HEK293 (cell line): ENCODE results near the gene IQCH.

Source experiments
- ZNF175 ChIP-seq: fragments of 450-650 bp; formaldehyde crosslinking; IDR thresholded peaks from 2 replicates; pipeline ENCODE4 v1.5.1; 2016; ENCODE audit warnings: missing biosample characterization, missing genetic modification characterization
- ZNF510 ChIP-seq: fragments of 450-650 bp; formaldehyde crosslinking; IDR thresholded peaks from 2 replicates; pipeline ENCODE4 v1.5.1; 2018; ENCODE audit warnings: mild to moderate bottlenecking, missing genetic modification characterization, missing biosample characterization; ENCODE audit not compliant: insufficient replicate concordance
- TF ChIP-seq, protein P1 (sequence below): fragments of 450-650 bp; formaldehyde crosslinking; IDR thresholded peaks from 2 replicates; pipeline ENCODE4 v1.5.1; 2016; ENCODE audit warnings: missing biosample characterization, missing genetic modification characterization
- TF ChIP-seq, protein P2 (sequence below): fragments of 450-650 bp; formaldehyde crosslinking; IDR thresholded peaks from 2 replicates; pipeline ENCODE4 v1.5.1; 2016; ENCODE audit warnings: missing biosample characterization, missing genetic modification characterization

DNA sequence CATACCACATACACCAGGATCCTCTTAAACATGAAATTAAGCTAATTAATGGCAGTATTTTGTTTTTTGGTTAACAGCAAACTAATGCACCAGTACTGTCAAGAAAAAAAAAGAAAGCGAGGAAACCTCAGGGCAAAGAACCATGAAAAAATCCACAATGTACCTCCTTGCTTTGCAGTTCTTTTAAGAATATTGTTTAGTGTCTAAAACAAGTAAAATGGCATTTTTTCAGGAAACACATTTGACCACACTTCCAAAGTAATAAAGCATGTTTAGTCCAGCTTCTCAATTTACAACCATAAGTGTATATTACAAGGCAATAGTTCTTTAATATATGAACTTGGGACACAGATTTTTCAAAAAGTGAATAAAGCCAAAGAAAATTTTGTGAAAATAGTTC is 26.7 kb upstream of the IQCH start:
- TF ChIP-seq, protein P1, sequence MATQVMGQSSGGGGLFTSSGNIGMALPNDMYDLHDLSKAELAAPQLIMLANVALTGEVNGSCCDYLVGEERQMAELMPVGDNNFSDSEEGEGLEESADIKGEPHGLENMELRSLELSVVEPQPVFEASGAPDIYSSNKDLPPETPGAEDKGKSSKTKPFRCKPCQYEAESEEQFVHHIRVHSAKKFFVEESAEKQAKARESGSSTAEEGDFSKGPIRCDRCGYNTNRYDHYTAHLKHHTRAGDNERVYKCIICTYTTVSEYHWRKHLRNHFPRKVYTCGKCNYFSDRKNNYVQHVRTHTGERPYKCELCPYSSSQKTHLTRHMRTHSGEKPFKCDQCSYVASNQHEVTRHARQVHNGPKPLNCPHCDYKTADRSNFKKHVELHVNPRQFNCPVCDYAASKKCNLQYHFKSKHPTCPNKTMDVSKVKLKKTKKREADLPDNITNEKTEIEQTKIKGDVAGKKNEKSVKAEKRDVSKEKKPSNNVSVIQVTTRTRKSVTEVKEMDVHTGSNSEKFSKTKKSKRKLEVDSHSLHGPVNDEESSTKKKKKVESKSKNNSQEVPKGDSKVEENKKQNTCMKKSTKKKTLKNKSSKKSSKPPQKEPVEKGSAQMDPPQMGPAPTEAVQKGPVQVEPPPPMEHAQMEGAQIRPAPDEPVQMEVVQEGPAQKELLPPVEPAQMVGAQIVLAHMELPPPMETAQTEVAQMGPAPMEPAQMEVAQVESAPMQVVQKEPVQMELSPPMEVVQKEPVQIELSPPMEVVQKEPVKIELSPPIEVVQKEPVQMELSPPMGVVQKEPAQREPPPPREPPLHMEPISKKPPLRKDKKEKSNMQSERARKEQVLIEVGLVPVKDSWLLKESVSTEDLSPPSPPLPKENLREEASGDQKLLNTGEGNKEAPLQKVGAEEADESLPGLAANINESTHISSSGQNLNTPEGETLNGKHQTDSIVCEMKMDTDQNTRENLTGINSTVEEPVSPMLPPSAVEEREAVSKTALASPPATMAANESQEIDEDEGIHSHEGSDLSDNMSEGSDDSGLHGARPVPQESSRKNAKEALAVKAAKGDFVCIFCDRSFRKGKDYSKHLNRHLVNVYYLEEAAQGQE (tag by site-specific recombination) = no peak
- TF ChIP-seq ZNF175 (no peak), ZNF510 (tag by site-specific recombination) (no peak)
- TF ChIP-seq, protein P2, sequence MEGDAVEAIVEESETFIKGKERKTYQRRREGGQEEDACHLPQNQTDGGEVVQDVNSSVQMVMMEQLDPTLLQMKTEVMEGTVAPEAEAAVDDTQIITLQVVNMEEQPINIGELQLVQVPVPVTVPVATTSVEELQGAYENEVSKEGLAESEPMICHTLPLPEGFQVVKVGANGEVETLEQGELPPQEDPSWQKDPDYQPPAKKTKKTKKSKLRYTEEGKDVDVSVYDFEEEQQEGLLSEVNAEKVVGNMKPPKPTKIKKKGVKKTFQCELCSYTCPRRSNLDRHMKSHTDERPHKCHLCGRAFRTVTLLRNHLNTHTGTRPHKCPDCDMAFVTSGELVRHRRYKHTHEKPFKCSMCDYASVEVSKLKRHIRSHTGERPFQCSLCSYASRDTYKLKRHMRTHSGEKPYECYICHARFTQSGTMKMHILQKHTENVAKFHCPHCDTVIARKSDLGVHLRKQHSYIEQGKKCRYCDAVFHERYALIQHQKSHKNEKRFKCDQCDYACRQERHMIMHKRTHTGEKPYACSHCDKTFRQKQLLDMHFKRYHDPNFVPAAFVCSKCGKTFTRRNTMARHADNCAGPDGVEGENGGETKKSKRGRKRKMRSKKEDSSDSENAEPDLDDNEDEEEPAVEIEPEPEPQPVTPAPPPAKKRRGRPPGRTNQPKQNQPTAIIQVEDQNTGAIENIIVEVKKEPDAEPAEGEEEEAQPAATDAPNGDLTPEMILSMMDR (tag by site-specific recombination) = no peak
